PC-3 (cell line): Measurements from ENCODE around the gene CDHR2. TPM values are rescaled to one million over a fixed set of nuclear protein-coding genes. Genes with fewer than 3 reads are reported as not detected.

ENCODE experiments used
- ATAC-seq: fragments of 200-7000 bp; cut with Tn5 transposase; 2 replicates; pipeline ENCODE4 v1.9.1; 2020; ENCODE audit warnings: mild to moderate bottlenecking, moderate library complexity
- BruUV-seq: library from RNA; stranded (reverse); fragments of 400-500 nt; replicated peaks from 2 replicates; lab custom pipeline; 2021; lab: Mats Ljungman, UMichigan
- CTCF ChIA-PET: fragments of 300-600 bp; sonication (Branson Sonifier 250); formaldehyde crosslinking; loops from one replicate; lab custom pipeline; 2022; ENCODE audit warnings: antibody characterized with exemption; lab: Charles Lee
- POLR2A ChIA-PET: fragments of 300-600 bp; sonication (Branson Sonifier 250); formaldehyde crosslinking; loops from one replicate; lab custom pipeline; 2022; ENCODE audit warnings: antibody characterized with exemption; ENCODE audit not compliant: unreplicated experiment; lab: Charles Lee
- DNase-seq: peaks from one replicate; pipeline ENCODE4 v3.0.0-alpha.2; 2015
- H2AFZ ChIP-seq: fragments of 300-600 bp; sonication (generic); 2 replicates; pipeline ENCODE4 v1.6.0; 2016; ENCODE audit warnings: antibody characterized with exemption, low read length
- H3F3A ChIP-seq: fragments of 300-600 bp; sonication (generic); one replicate; pipeline ENCODE4 v1.6.0; 2017; ENCODE audit warnings: antibody characterized with exemption, low read length, control low read depth, mild to moderate bottlenecking; ENCODE audit not compliant: unreplicated experiment
- H3K27ac ChIP-seq: fragments of 300-600 bp; sonication (generic); 2 replicates; pipeline ENCODE4 v1.5.1; 2016; ENCODE audit warnings: mild to moderate bottlenecking, low read length
- H3K27me3 ChIP-seq: fragments of 300-600 bp; sonication (generic); 2 replicates; pipeline ENCODE4 v1.6.1; 2016; ENCODE audit warnings: low read length, mixed read lengths
- H3K36me3 ChIP-seq: fragments of 300-600 bp; sonication (generic); 2 replicates; pipeline ENCODE4 v1.6.1; 2016; ENCODE audit warnings: low read depth, mixed run types, low read length, mixed read lengths
- H3K4me1 ChIP-seq: fragments of 300-600 bp; sonication (generic); 2 replicates; pipeline ENCODE4 v1.5.1; 2016; ENCODE audit warnings: low read length; ENCODE audit not compliant: insufficient read depth
- H3K4me2 ChIP-seq: fragments of 300-600 bp; sonication (generic); 2 replicates; pipeline ENCODE4 v1.6.0; 2016; ENCODE audit warnings: low read length
- H3K4me3 ChIP-seq: fragments of 300-600 bp; sonication (generic); 2 replicates; pipeline ENCODE4 v1.5.1; 2016; ENCODE audit warnings: mild to moderate bottlenecking, low read length, mixed read lengths
- H3K79me2 ChIP-seq: fragments of 300-600 bp; sonication (generic); 2 replicates; pipeline ENCODE4 v1.6.1; 2017; ENCODE audit warnings: low read length, mixed read lengths
- H3K9ac ChIP-seq: fragments of 300-600 bp; sonication (generic); 2 replicates; pipeline ENCODE4 v1.6.0; 2016; ENCODE audit warnings: mild to moderate bottlenecking, low read length
- H3K9me2 ChIP-seq: fragments of 300-600 bp; sonication (generic); replicated peaks from 2 replicates; pipeline ENCODE4 v1.6.1; 2016; ENCODE audit warnings: mixed run types, low read length, mixed read lengths
- H3K9me3 ChIP-seq: fragments of 300-600 bp; sonication (generic); 2 replicates; pipeline ENCODE4 v1.6.1; 2016; ENCODE audit warnings: low read length, mixed read lengths
- H4K20me1 ChIP-seq: fragments of 300-600 bp; sonication (generic); 2 replicates; pipeline ENCODE4 v1.6.1; 2016; ENCODE audit warnings: low read length, mixed read lengths
- CTCF ChIP-seq: fragments of 300-600 bp; sonication (generic); conservative IDR thresholded peaks from 2 replicates; pipeline ENCODE4 v1.5.1; 2017; ENCODE audit warnings: antibody characterized with exemption, low read depth, mild to moderate bottlenecking, low read length
- EZH2 ChIP-seq: fragments of 300-600 bp; sonication (generic); IDR thresholded peaks from one replicate; pipeline ENCODE4 v1.6.1; 2017; ENCODE audit warnings: antibody characterized with exemption, mild to moderate bottlenecking, low read length; ENCODE audit not compliant: unreplicated experiment
- EZH2phosphoT487 ChIP-seq: fragments of 300-600 bp; sonication (generic); IDR thresholded peaks from 2 replicates; pipeline ENCODE4 v1.6.1; 2018; ENCODE audit warnings: mild to moderate bottlenecking, antibody characterized with exemption, low read length, borderline replicate concordance
- intact Hi-C: fragments of 100-400 bp; cut with micrococcal nuclease; formaldehyde crosslinking; loops from 2 replicates; pipeline ENCODE4 v1.9.0; 2023
- microRNA-seq: library from miRNA; unstranded; fragments of <30 nt; microRNA quantifications from one replicate; pipeline ENCODE4 v1.1.0, GENCODE V29; 2020; ENCODE audit not compliant: unreplicated experiment
- total RNA-seq: library from RNA; depleted of rRNA; stranded (reverse); fragments of >200 nt; gene quantifications from 2 replicates; pipeline ENCODE4 v1.2.3, GENCODE V29; 2014; rRNA removed

The CDHR2 gene
- total RNA-seq, 1 experiment from 2014 or later, result 0.07 TPM

GRCh38 chr5:176644878-176645670 lies 95.9 kb downstream of the CDHR2 start:
- Histone ChIP-seq H3K9ac (no peak overlapping the region), H3K9me3 (no peaks in the 10 kb centered on the region), H4K20me1 (0 out of 2 replicates have a peak, but pooled peaks cover 4% of the 10 kb centered on the region), H3K36me3 (no peaks in the 10 kb centered on the region), H3K79me2 (peaks cover 25% of the 10 kb centered on the region), H3K4me1 (peaks cover 17% of the 10 kb centered on the region), H3K27ac (no peak overlapping the region), H3K9me2 (no peaks in the 10 kb centered on the region), H3K27me3 (no peaks in the 10 kb centered on the region), H3K4me3 (no peak overlapping the region), H2AFZ (no peak overlapping the region), H3K4me2 (no peak overlapping the region), H3F3A (no peaks in the 10 kb centered on the region)
- CTCF ChIA-PET, result no interaction called here
- ATAC-seq (no peak), DNase-seq (no peak)
- POLR2A ChIA-PET, result interaction anchor here (0.5 kb wide), 1 partner anchor 269 kb away, joined by 3 read pairs; no protein-coding TSS in a partner anchor
- BruUV-seq, result no TSS peak
- TF ChIP-seq EZH2phosphoT487, result no peak
- TF ChIP-seq EZH2, result no peak
- no peak for TF ChIP-seq CTCF
- intact Hi-C loops, result no loop called here

Small RNAs within 50 kb of the gene (microRNA-seq; reads per million reads assigned to microRNA genes)
- not detected for gene MIR4281

Other genes starting within 250 kb of the CDHR2 start
- 69.5 and 81.1 TPM in 2 replicates for gene KIAA1191, start 187.6 kb upstream of the CDHR2 start, total RNA-seq
- gene ARL10, start 183.9 kb upstream of the CDHR2 start, total RNA-seq, result 0.15 and 2.6 TPM in 2 replicates
- gene NOP16, start 160.7 kb upstream of the CDHR2 start, total RNA-seq, result 92.6 and 103 TPM in 2 replicates
- 164 and 174 TPM in 2 replicates for gene HIGD2A, start 160.6 kb upstream of the CDHR2 start, total RNA-seq
- 354 and 460 TPM in 2 replicates for gene CLTB, start 132.8 kb upstream of the CDHR2 start, total RNA-seq
- gene FAF2, start 101.0 kb upstream of the CDHR2 start, total RNA-seq, result 51.4 TPM in 2 replicates
- 19.2 and 28.3 TPM in 2 replicates for gene RNF44, start 11.9 kb upstream of the CDHR2 start, total RNA-seq
- gene GPRIN1, start 60.8 kb downstream of the CDHR2 start, total RNA-seq, result 18.7 and 19.9 TPM in 2 replicates
- gene SNCB, start 81.2 kb downstream of the CDHR2 start, total RNA-seq, result 2.1 and 8.6 TPM in 2 replicates
- gene EIF4E1B, start 81.3 kb downstream of the CDHR2 start, total RNA-seq, result not detected in 2 replicates
- gene TSPAN17, start 98.1 kb downstream of the CDHR2 start, total RNA-seq, result 47.3 and 56.3 TPM in 2 replicates